OCI-LY3 (cell line): ENCODE results near the gene SIN3B.

Experiments used
- H2AFZ ChIP-seq: fragments of 200-600, 300-600 bp; shearing (Covaris generic); 2 replicates; pipeline ENCODE4 v1.6.0; 2014; ENCODE audit warnings: antibody characterized with exemption, low read depth, low read length
- H3K27ac ChIP-seq: fragments of 200-600, 300-600 bp; sonication (generic); 2 replicates; pipeline ENCODE4 v1.5.1; 2014; ENCODE audit warnings: mild to moderate bottlenecking, low read length, moderate library complexity, mixed read lengths
- H3K27me3 ChIP-seq: fragments of 200-600, 300-600 bp; sonication (generic); 2 replicates; pipeline ENCODE4 v1.6.1; 2014; ENCODE audit warnings: low read depth, low read length, mixed read lengths
- H3K36me3 ChIP-seq: fragments of 200-600, 300-600 bp; sonication (generic); replicated peaks from 2 replicates; pipeline ENCODE3; 2014; ENCODE audit warnings: low read depth, low read length, mixed read lengths
- H3K4me1 ChIP-seq: fragments of 300-600, 200-600 bp; sonication (generic); 2 replicates; pipeline ENCODE4 v1.6.1; 2014; ENCODE audit warnings: low read length, mixed read lengths
- H3K4me2 ChIP-seq: fragments of 200-600, 300-600 bp; sonication (generic); 2 replicates; pipeline ENCODE4 v1.6.1; 2014; ENCODE audit warnings: low read length, mixed read lengths
- H3K4me3 ChIP-seq: fragments of 300-600, 200-600 bp; sonication (generic); 2 replicates; pipeline ENCODE4 v1.5.1; 2014; ENCODE audit warnings: antibody characterized with exemption, mild to moderate bottlenecking, low read length, moderate library complexity
- H3K79me2 ChIP-seq: fragments of 300-600, 200-600 bp; shearing (Covaris generic); 2 replicates; pipeline ENCODE4 v1.6.1; 2014; ENCODE audit warnings: mild to moderate bottlenecking, low read length, mixed read lengths
- H3K9ac ChIP-seq: fragments of 300-600, 200-600 bp; shearing (Covaris generic); 2 replicates; pipeline ENCODE4 v1.6.0; 2014; ENCODE audit warnings: mild to moderate bottlenecking, low read length, moderate library complexity
- H3K9me3 ChIP-seq: fragments of 200-600, 300-600 bp; shearing (Covaris generic); 2 replicates; pipeline ENCODE4 v1.6.1; 2014; ENCODE audit warnings: low read length, mixed read lengths; ENCODE audit not compliant: insufficient read depth
- H4K20me1 ChIP-seq: fragments of 200-600, 300-600 bp; sonication (generic); 2 replicates; pipeline ENCODE4 v1.6.1; 2016; ENCODE audit warnings: low read length, mixed read lengths; ENCODE audit not compliant: insufficient read depth
- EZH2phosphoT487 ChIP-seq: fragments of 200-600 bp; shearing (Covaris generic); IDR thresholded peaks from 2 replicates; pipeline ENCODE4 v1.6.1; 2018; ENCODE audit warnings: antibody characterized with exemption, mixed run types, low read depth
- TF ChIP-seq, protein P1 (sequence below): fragments of 200-600, 300-600 bp; sonication (generic); IDR thresholded peaks from 2 replicates; pipeline ENCODE4 v1.5.1; 2014; ENCODE audit warnings: antibody characterized with exemption, low read length, low read depth

SIN3B gene

DNA sequence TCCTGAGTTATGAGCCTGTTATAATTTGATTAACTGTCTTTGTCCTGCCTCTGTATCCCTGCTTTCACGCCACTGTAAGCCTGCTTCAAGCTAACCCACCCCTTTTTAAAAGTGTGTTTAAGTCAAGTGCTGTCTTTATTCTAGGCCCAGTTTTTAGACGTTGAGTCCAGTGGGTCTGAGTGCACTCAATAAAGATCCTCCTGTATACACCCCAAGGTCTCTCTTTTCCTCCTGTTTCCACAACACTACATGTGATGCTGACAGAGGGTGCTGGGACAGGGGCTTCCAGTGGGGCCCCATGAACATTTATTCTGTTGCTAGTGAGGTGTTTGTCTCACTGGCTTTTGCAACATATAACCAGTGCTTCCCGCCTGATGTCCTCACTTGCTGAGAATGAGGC, 52.9 kb downstream of the SIN3B start:
- H3K4me1 ChIP-seq, result no peaks in the 10 kb centered on the region
- H3K36me3 ChIP-seq, result peaks cover 32% of the 10 kb centered on the region
- no peaks in the 10 kb centered on the region for H4K20me1 ChIP-seq
- H3K9me3 ChIP-seq, result no peaks in the 10 kb centered on the region
- TF ChIP-seq EZH2phosphoT487, result no peak
- TF ChIP-seq, protein P1, sequence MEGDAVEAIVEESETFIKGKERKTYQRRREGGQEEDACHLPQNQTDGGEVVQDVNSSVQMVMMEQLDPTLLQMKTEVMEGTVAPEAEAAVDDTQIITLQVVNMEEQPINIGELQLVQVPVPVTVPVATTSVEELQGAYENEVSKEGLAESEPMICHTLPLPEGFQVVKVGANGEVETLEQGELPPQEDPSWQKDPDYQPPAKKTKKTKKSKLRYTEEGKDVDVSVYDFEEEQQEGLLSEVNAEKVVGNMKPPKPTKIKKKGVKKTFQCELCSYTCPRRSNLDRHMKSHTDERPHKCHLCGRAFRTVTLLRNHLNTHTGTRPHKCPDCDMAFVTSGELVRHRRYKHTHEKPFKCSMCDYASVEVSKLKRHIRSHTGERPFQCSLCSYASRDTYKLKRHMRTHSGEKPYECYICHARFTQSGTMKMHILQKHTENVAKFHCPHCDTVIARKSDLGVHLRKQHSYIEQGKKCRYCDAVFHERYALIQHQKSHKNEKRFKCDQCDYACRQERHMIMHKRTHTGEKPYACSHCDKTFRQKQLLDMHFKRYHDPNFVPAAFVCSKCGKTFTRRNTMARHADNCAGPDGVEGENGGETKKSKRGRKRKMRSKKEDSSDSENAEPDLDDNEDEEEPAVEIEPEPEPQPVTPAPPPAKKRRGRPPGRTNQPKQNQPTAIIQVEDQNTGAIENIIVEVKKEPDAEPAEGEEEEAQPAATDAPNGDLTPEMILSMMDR, result no peak
- H3K4me2 ChIP-seq, result no peak overlapping the region
- H3K79me2 ChIP-seq, result no peaks in the 10 kb centered on the region
- no peak overlapping the region for H3K27ac ChIP-seq
- no peak overlapping the region for H2AFZ ChIP-seq
- H3K4me3 ChIP-seq, result no peak overlapping the region
- H3K9ac ChIP-seq, result no peak overlapping the region
- no peaks in the 10 kb centered on the region for H3K27me3 ChIP-seq

DNA sequence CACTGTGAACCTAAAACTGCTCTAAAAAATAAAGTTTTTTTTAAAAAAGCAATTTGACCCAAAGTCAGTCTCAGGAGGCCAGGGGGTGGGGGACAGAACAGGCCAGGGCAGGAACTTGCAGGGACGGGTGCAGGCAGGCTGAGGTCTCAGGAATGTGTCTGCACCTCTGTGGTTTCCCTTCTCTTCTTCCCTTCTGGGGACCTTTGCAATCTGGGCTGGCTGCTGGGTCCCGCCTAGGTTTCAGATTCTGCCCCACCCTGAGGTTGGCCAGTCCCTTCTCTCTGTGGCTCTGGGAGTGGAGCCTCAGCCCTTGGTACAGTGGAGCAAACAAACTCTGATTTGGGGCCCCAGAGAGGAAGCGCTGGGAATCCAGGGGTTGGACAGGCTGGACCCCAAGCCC, 54.3 kb downstream of the SIN3B start:
- no peaks in the 10 kb centered on the region for H3K27me3 ChIP-seq
- no peaks in the 10 kb centered on the region for H4K20me1 ChIP-seq
- H3K4me3 ChIP-seq, result no peak overlapping the region
- H3K9ac ChIP-seq, result no peak overlapping the region
- H2AFZ ChIP-seq, result no peak overlapping the region
- no peaks in the 10 kb centered on the region for H3K79me2 ChIP-seq
- H3K9me3 ChIP-seq, result no peaks in the 10 kb centered on the region
- H3K4me2 ChIP-seq, result no peak overlapping the region
- H3K36me3 ChIP-seq, result peaks cover 25% of the 10 kb centered on the region
- no peaks in the 10 kb centered on the region for H3K4me1 ChIP-seq
- no peak overlapping the region for H3K27ac ChIP-seq
- TF ChIP-seq, protein P1, result no peak
- no peak for TF ChIP-seq EZH2phosphoT487

DNA sequence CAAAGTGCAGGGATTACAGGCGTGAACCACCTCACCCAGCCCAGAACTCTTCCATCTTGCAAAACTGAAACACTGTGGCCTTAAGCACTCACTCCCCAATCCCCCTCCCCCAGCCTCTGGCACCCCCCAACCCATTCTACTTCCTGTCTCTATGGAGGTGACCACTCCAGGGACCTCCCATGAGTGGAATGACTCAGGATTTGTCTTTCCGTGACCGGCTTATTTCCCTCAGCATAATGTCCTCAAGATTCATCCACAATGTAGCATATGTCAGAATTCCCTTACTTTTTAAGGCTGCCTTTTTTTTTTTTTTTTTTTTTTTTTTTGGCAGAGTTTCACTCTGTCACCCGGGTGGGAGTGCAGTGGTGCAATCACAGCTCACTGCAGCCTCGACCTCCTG, 56.0 kb downstream of the SIN3B start:
- Histone ChIP-seq H2AFZ (no peak overlapping the region), H3K79me2 (no peaks in the 10 kb centered on the region), H3K27ac (no peak overlapping the region), H3K36me3 (peaks cover 13% of the 10 kb centered on the region), H3K4me2 (no peak overlapping the region), H3K9ac (no peak overlapping the region), H3K4me3 (no peak overlapping the region), H3K27me3 (no peaks in the 10 kb centered on the region), H3K9me3 (no peaks in the 10 kb centered on the region), H3K4me1 (no peaks in the 10 kb centered on the region), H4K20me1 (no peaks in the 10 kb centered on the region)
- no peak for TF ChIP-seq EZH2phosphoT487
- TF ChIP-seq, protein P1, result no peak

DNA sequence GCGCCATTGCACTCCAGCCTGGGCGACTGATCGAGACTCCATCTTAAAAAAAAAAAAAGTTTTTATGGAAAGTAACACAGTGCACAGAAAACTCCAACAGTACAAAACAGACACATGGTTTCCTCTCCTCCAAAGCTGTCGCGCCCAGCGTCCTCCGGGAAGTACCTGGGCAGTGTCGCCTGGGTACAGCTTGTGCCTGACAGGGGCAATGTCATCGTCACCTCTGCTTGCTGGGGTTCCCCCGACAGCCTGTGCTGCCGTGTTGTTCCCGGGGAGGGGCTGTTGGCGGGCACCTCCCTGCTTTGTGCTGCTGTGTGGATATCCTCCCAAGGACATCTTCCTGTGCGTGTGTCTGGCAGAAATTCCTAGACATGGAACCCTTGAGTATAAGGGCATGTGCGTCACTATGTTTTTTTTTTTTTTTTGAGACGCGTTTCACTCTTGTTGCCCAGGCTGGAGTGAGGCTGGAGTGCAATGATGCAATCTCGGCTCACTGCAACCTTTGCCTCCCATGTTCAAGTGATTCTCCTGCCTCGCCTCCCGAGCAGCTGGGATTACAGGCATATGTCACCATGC, 57.2 kb downstream of the SIN3B start:
- Histone ChIP-seq H4K20me1 (no peaks in the 10 kb centered on the region), H3K36me3 (peaks cover 1% of the 10 kb centered on the region), H3K27ac (no peak overlapping the region), H2AFZ (no peak overlapping the region), H3K4me3 (no peak overlapping the region), H3K4me1 (no peaks in the 10 kb centered on the region), H3K9me3 (no peaks in the 10 kb centered on the region), H3K79me2 (no peaks in the 10 kb centered on the region), H3K27me3 (no peaks in the 10 kb centered on the region), H3K4me2 (no peak overlapping the region), H3K9ac (no peak overlapping the region)
- TF ChIP-seq, protein P1, result no peak
- no peak for TF ChIP-seq EZH2phosphoT487
